Amniotic stem cell (primary cell): ENCODE results near the gene SIRT1.
"Not testable (repeated sequence)": the region's sequence is repeated elsewhere in the genome, so short reads cannot be mapped to it uniquely, and the experiment has no call there.

Experiments
- DNase-seq: peaks from one replicate; lab custom pipeline; 2025; lab: John Stamatoyannopoulos, UW

The SIRT1 gene

GRCh38 chr10:67965456-67965855 lies 81.0 kb downstream of the SIRT1 start:
- DNase-seq = no peak

- DNase-seq = not testable (repeated sequence)
These were observed 81.6 kb downstream of the SIRT1 start for GRCh38 chr10:67966035-67966434.
